PC-3 (cell line): ENCODE results near the gene ZFP36L2.

Source experiments
- EZH2 ChIP-seq: fragments of 300-600 bp; sonication (generic); IDR thresholded peaks from one replicate; pipeline ENCODE4 v1.6.1; 2017; ENCODE audit warnings: antibody characterized with exemption, mild to moderate bottlenecking, low read length; ENCODE audit not compliant: unreplicated experiment
- TF ChIP-seq, protein P1 (sequence below): fragments of 300-600 bp; sonication (generic); conservative IDR thresholded peaks from 2 replicates; pipeline ENCODE4 v1.5.1; 2017; ENCODE audit warnings: antibody characterized with exemption, low read depth, mild to moderate bottlenecking, low read length

DNA sequence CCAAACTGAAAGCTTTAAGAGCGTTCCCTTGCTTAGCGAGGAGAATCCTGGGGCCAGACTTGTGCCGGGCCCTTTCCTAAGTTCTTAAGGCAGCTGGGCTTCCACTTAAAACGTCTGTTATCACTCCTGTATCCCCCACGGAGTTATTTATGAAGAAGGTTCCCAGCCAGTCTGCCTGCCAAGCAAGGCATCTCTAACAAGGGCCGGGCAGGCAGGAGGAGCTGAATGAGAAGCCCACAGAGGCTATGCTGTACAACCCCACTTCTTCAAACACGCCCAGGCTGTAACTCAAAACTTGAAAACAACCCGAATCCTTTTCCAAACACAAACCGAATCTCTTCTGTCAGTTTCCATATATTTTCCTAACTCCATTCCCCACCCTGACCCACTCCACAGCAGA is 39.0 kb upstream of the ZFP36L2 start:
- TF ChIP-seq, protein P1, sequence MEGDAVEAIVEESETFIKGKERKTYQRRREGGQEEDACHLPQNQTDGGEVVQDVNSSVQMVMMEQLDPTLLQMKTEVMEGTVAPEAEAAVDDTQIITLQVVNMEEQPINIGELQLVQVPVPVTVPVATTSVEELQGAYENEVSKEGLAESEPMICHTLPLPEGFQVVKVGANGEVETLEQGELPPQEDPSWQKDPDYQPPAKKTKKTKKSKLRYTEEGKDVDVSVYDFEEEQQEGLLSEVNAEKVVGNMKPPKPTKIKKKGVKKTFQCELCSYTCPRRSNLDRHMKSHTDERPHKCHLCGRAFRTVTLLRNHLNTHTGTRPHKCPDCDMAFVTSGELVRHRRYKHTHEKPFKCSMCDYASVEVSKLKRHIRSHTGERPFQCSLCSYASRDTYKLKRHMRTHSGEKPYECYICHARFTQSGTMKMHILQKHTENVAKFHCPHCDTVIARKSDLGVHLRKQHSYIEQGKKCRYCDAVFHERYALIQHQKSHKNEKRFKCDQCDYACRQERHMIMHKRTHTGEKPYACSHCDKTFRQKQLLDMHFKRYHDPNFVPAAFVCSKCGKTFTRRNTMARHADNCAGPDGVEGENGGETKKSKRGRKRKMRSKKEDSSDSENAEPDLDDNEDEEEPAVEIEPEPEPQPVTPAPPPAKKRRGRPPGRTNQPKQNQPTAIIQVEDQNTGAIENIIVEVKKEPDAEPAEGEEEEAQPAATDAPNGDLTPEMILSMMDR = no peak
- TF ChIP-seq EZH2 = no peak
